Liver (tissue), 9 donors: Measurements from ENCODE around the gene DNAJA2. TPM values are rescaled to one million over a fixed set of nuclear protein-coding genes. Genes with fewer than 3 reads are reported as not detected.
"Not testable (repeated sequence)": the region's sequence is repeated elsewhere in the genome, so short reads cannot be mapped to it uniquely, and the experiment has no call there.

Source experiments
- DNase-seq: peaks from one replicate; pipeline ENCODE4 v3.0.0-alpha.2; 2017; ENCODE audit warnings: low spot score
- H3K27ac ChIP-seq, 2 donors: one replicate each; pipeline ENCODE4 v1.7.0; 2013; ENCODE audit warnings: inconsistent platforms in 2 of 2, low read length in 2 of 2, control low read depth in 1 of 2, low read depth in 1 of 2, mild to moderate bottlenecking in 1 of 2
- H3K27me3 ChIP-seq, 4 donors: one replicate each; pipeline versions ENCODE4 v1.6.1 to v1.7.0; 2013; ENCODE audit warnings: low read length in 3 of 4, inconsistent platforms in 1 of 4, mild to moderate bottlenecking in 1 of 4, moderate library complexity in 1 of 4; ENCODE audit not compliant: control insufficient read depth in 4 of 4, insufficient read depth in 4 of 4
- H3K36me3 ChIP-seq, 4 donors: one replicate each; pipeline versions ENCODE4 v1.6.1 to v1.7.0; 2013; ENCODE audit warnings: low read length in 3 of 4, mild to moderate bottlenecking in 3 of 4, low read depth in 1 of 4, moderate library complexity in 1 of 4; ENCODE audit not compliant: control insufficient read depth in 4 of 4, insufficient read depth in 3 of 4
- H3K4me1 ChIP-seq, 4 donors: one replicate each; pipeline versions ENCODE4 v1.6.1 to v1.7.0; 2013; ENCODE audit warnings: low read length in 3 of 4, mild to moderate bottlenecking in 3 of 4, moderate library complexity in 1 of 4; ENCODE audit not compliant: control insufficient read depth in 4 of 4, insufficient read depth in 4 of 4
- H3K4me3 ChIP-seq, 3 donors: one replicate each; pipeline versions ENCODE4 v1.6.1 to v1.7.0; 2013; ENCODE audit warnings: low read length in 3 of 3, control low read depth in 1 of 3, low read depth in 1 of 3, mild to moderate bottlenecking in 1 of 3
- H3K9ac ChIP-seq, 2 donors: one replicate each; pipeline ENCODE4 v1.7.0; 2013; ENCODE audit warnings: low read length in 2 of 2, mild to moderate bottlenecking in 2 of 2, moderate library complexity in 2 of 2, control low read depth in 1 of 2, low read depth in 1 of 2
- H3K9me3 ChIP-seq, 4 donors: one replicate each; pipeline versions ENCODE4 v1.6.1 to v1.7.0; 2013; ENCODE audit warnings: low read length in 3 of 4; ENCODE audit not compliant: control insufficient read depth in 4 of 4
- ATF3 ChIP-seq: IDR thresholded peaks from 2 replicates; pipeline ENCODE4 v1.6.1; 2016; ENCODE audit warnings: antibody characterized with exemption
- CTCF ChIP-seq: fragments of 150-350 bp; IDR thresholded peaks from 2 replicates; pipeline ENCODE4 v1.5.1; 2017; ENCODE audit warnings: improper control_type of control experiment, low read depth, low read length; ENCODE audit not compliant: missing input control
- EGR1 ChIP-seq, 2 donors: IDR thresholded peaks; 2 replicates each; pipeline ENCODE4 v1.6.1; 2016 to 2018; ENCODE audit warnings: antibody characterized with exemption in 2 of 2, low read depth in 2 of 2
- FOXA1 ChIP-seq: IDR thresholded peaks from 2 replicates; pipeline ENCODE4 v1.6.1; 2016; ENCODE audit warnings: antibody characterized with exemption
- FOXA2 ChIP-seq: IDR thresholded peaks from 2 replicates; pipeline ENCODE4 v1.6.1; 2016; ENCODE audit warnings: antibody characterized with exemption
- GABPA ChIP-seq, 2 donors: IDR thresholded peaks in 1 of 2; conservative IDR thresholded peaks in 1 of 2; 2 replicates each; pipeline ENCODE4 v1.6.1; 2016; ENCODE audit warnings: antibody characterized with exemption in 2 of 2, mild to moderate bottlenecking in 1 of 2, moderate library complexity in 1 of 2
- HNF4A ChIP-seq, 2 donors: conservative IDR thresholded peaks; 2 replicates each; pipeline ENCODE4 v1.6.1; 2016; ENCODE audit warnings: antibody characterized with exemption in 2 of 2, mild to moderate bottlenecking in 2 of 2
- HNF4G ChIP-seq: IDR thresholded peaks from 2 replicates; pipeline ENCODE4 v1.6.1; 2016; ENCODE audit warnings: antibody characterized with exemption
- JUND ChIP-seq, 2 donors: IDR thresholded peaks; 2 replicates each; pipeline ENCODE4 v1.6.1; 2016; ENCODE audit warnings: antibody characterized with exemption in 2 of 2
- MAX ChIP-seq: IDR thresholded peaks from 2 replicates; pipeline ENCODE4 v1.6.1; 2016; ENCODE audit warnings: antibody characterized with exemption
- NR2F2 ChIP-seq: IDR thresholded peaks from 2 replicates; pipeline ENCODE4 v1.6.1; 2016; ENCODE audit warnings: antibody characterized with exemption
- REST ChIP-seq: IDR thresholded peaks from 2 replicates; pipeline ENCODE4 v1.6.1; 2016; ENCODE audit warnings: antibody characterized with exemption, mild to moderate bottlenecking
- RXRA ChIP-seq, 2 donors: IDR thresholded peaks; 2 replicates each; pipeline ENCODE4 v1.6.1; 2017 to 2018; ENCODE audit warnings: antibody characterized with exemption in 2 of 2, mild to moderate bottlenecking in 1 of 2
- SP1 ChIP-seq: IDR thresholded peaks from 2 replicates; pipeline ENCODE4 v1.6.1; 2018; ENCODE audit warnings: antibody characterized with exemption, mild to moderate bottlenecking
- TAF1 ChIP-seq: conservative IDR thresholded peaks from 2 replicates; pipeline ENCODE4 v1.6.1; 2016; ENCODE audit warnings: antibody characterized with exemption, mild to moderate bottlenecking
- YY1 ChIP-seq: IDR thresholded peaks from 2 replicates; pipeline ENCODE4 v1.6.1; 2016; ENCODE audit warnings: antibody characterized with exemption, mild to moderate bottlenecking
- ZBTB33 ChIP-seq: IDR thresholded peaks from 2 replicates; pipeline ENCODE4 v1.6.1; 2016; ENCODE audit warnings: antibody characterized with exemption
- WGBS: extraction: QIAGEN DNeasy Blood & Tissue Kit; methylation state at CpG from one replicate; pipeline ENCODE4 v1.1.7; 2013; 5-methylcytosine and 5-hydroxymethylcytosine counted together
- polyA plus RNA-seq, 2 donors: library from polyadenylated mRNA; stranded (reverse) in 1 of 2; unstranded in 1 of 2; fragments of 200-250 nt in 1 of 2; fragments of >200 nt in 1 of 2; fragmentation: Nextera tagmentation in 1 of 2; extraction: Ambion mirVana in 1 of 2; gene quantifications; one replicate each; pipeline versions ENCODE4 v1.2.1 to v1.2.3, GENCODE V29; 2013 to 2015
- total RNA-seq, 2 donors: library from RNA; depleted of rRNA; stranded (reverse); fragments of >200 nt; gene quantifications; one replicate each; pipeline ENCODE4 v1.2.3, GENCODE V29; 2014
- donor health status: healthy.
- donor health status: healthy.
- donor health status: healthy.
- donor health status: healthy.
- donor health status: healthy.

The DNAJA2 gene
- total and polyA plus RNA-seq, 4 donors, result 22.7 to 32.8 (median 25.5) TPM

GRCh38 chr16:47013172-47013571 is 39.7 kb upstream of the DNAJA2 start:
- DNase-seq, result no peak
- TF ChIP-seq ATF3 (no peak), FOXA1 (no peak), HNF4A (conservative IDR thresholded peaks at IDR 0.05) (no peak), RXRA (IDR thresholded peaks at IDR 0.05) (no peak), SP1 (no peak), JUND (IDR thresholded peaks at IDR 0.05) (no peak), CTCF (no peak), HNF4G (no peak), FOXA2 (no peak), TAF1 (no peak), NR2F2 (no peak), YY1 (no peak), REST (no peak), GABPA (IDR thresholded peaks at IDR 0.05 in 1 of 2, conservative IDR thresholded peaks at IDR 0.05 in 1 of 2) (no peak), ZBTB33 (no peak), MAX (no peak), EGR1 (IDR thresholded peaks at IDR 0.05; ENCODE audit: low read depth in 2 of 2) (no peak)
- Histone ChIP-seq H3K4me3 (no peak overlapping the region), H3K27ac (no peak overlapping the region), H3K27me3 (no peaks in the 10 kb centered on the region), H3K4me1 (no peaks in the 10 kb centered on the region), H3K36me3 (no peaks in the 10 kb centered on the region), H3K9me3 (no peaks in the 10 kb centered on the region), H3K9ac (no peak overlapping the region)
- 93% methylated on average over 4 of the region's 4 CpGs for WGBS

GRCh38 chr16:47010812-47011211 is 37.3 kb upstream of the DNAJA2 start:
- not testable (repeated sequence) for H3K9ac ChIP-seq, H3K4me3 ChIP-seq, H3K4me1 ChIP-seq, DNase-seq, H3K27ac ChIP-seq, H3K9me3 ChIP-seq, H3K36me3 ChIP-seq, H3K27me3 ChIP-seq
- WGBS, result 83% methylated on average over 2 of the region's 2 CpGs
